ENCODE measurements around the gene MAPK13.

MAPK13 gene

GRCh38 chr6:36160147-36160760 lies 29.9 kb downstream of the MAPK13 start:
- DNase-seq, result no peak

DNA sequence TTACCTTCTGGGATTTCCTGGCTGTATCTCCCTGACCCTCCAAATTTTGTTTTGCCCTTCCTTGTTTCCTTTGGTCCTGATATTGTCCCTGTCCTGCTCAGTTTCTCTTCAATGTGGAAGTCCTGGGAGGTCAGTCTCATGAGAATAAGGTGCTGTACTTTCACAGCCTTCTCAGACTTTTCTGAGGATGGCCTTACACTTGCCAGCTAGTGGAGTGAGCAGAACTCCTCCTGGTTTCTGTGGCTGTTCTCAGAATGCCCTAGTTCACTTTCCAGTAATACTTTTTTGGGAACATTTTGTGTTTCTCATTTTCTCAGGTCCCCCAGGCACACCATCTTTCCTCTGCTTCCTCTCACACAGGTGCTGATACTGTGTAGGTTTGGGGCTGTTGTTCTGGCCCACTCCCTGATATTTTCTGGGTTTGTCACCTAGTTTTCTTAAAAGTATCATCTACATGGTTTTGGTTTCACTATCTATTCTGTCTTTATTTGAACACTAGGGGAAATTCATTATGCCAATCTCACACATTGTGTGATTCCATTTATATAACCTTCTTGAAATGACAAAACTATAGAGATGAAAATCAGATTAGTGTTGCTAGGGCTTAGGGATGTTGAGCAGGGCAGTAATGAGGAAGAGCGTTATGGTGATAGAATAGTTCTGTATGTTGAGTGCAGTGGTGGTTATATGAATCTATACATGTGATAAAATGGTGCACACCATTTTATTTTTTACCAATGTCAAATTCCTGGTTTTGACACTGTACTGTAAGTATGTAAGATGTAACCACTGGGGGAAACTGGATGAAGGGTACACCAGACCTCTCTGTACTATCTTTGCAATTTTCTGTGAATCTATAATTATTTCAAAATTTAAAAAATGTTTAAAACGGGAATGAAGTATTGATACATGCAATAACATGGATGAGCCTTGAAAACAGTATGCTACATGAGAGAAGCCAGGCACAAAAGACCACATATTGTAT lies 39.0 kb downstream of the MAPK13 start:
- no peak for DNase-seq

- no peak for DNase-seq
Measured at GRCh38 chr6:36170704-36171103, 40.4 kb downstream of the MAPK13 start.

DNA sequence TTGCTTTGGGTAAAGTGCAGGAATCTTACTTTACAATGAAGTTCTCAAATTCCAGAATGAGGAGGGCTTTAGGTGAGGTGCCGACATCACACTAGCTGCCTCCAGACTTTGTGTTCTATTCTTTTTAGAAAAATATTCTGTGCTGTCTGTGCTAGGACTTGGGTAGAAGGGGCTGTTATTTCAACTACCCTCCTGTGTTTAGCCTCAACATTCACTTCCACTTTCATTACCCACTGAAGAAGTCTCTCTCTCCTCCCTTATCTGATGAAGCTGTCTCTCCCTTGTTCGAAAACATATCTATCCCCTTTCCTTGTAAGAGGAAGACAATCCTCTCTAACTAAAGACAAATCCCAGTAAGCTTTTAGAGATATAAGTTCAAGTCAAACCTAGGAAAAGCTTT lies 41.3 kb downstream of the MAPK13 start:
- no peak for DNase-seq

- DNase-seq, result no peak
Measured at GRCh38 chr6:36177166-36177565, 46.9 kb downstream of the MAPK13 start.

GRCh38 chr6:36178544-36178943 lies 48.2 kb downstream of the MAPK13 start:
- DNase-seq, result no peak

GRCh38 chr6:36180126-36180525 lies 49.8 kb downstream of the MAPK13 start:
- DNase-seq, result no peak

GRCh38 chr6:36184311-36184710 lies 54.0 kb downstream of the MAPK13 start:
- DNase-seq, result no peak

DNA sequence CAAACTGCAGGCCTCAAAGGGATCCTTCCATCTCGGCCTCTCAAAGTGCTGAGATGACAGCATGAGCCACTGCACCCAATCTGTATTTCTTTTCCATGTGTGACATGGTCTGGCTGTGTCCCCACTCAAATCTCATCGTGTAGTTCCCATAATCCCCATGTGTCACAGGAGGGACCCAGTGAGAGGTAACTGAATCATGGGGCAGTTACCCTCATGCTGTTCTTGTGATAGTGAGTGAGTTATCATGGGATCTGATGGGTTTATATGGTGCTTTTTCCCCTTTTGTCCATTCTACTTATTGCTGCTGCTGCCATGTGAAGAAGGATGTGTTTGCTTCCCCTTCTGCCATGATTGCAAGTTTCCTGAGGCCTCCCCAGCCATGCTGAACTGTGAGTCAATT lies 55.9 kb downstream of the MAPK13 start:
- no peak for DNase-seq

- DNase-seq, result no peak
Measured at GRCh38 chr6:36187446-36187845, 57.1 kb downstream of the MAPK13 start.
